Measurements from ENCODE around the gene ZSCAN2. TPM values are rescaled to one million over a fixed set of nuclear protein-coding genes. Genes with fewer than 3 reads are reported as not detected.

ZSCAN2 gene
- total and polyA plus RNA-seq, 10 of the 15 experiments (the other 5 are each of a cell fraction or from before 2014, with no cell fraction given): 2.7 to 13.2 (median 8.6) TPM

GRCh38 chr15:84604826-84605553, 4.2 kb downstream of the ZSCAN2 start:
- Histone ChIP-seq H3K4me2 (ENCODE audit: control insufficient read depth, insufficient read depth) (peak overlapping the region; percentile 81), H2AFZ (ENCODE audit: control insufficient read depth, low read depth, low read length) (no peak overlapping the region), H3K9me3 (replicated peaks; ENCODE audit: control insufficient read depth, insufficient read depth, low read length) (no peaks in the 10 kb centered on the region), H3K4me1 (ENCODE audit: control insufficient read depth, insufficient read depth, low read length) (peaks cover 25% of the 10 kb centered on the region), H3K79me2 (ENCODE audit: control insufficient read depth, insufficient read depth, low read length) (peaks cover 4% of the 10 kb centered on the region), H3K27me3 (replicated peaks in 1 of 2; ENCODE audit: control insufficient read depth in 2 of 2, insufficient read depth in 2 of 2, low read length in 1 of 2) (no peaks in the 10 kb centered on the region), H4K20me1 (ENCODE audit: control insufficient read depth, insufficient read depth) (no peaks in the 10 kb centered on the region), H3K36me3 (ENCODE audit: control insufficient read depth in 2 of 2, insufficient read depth in 2 of 2, low read length in 1 of 2) (peaks cover 0 to 9% of the 10 kb centered on the region in 2 experiments; a peak in 1 of 4 replicates), H3K9ac (ENCODE audit: control insufficient read depth, insufficient read depth, low read length) (no peak overlapping the region), H3K4me3 (peak overlapping the region; percentile 19; the same call in 1 of the 2 replicates), H3K27ac (ENCODE audit: control insufficient read depth, insufficient read depth) (peak overlapping the region; percentile 45)
- CTCF ChIA-PET: interaction anchor here (0.6 to 1.5 kb wide), 4 partner anchors 24 to 250 kb away, joined by 3 to 10 read pairs (median 4); no protein-coding TSS in a partner anchor
- POLR2A ChIA-PET: interaction anchor here (0.7 to 2.8 kb wide), 9 partner anchors 26 to 807 kb away, joined by 3 to 6 read pairs (median 5); partner anchors contain the start of gene WDR73
- FAIRE-seq: peak; percentile 56
- no TSS peak for BruUV-seq (replicated peaks)
- in situ Hi-C loops (cut with MboI) (no loop called here), intact Hi-C loops (cut with micrococcal nuclease; ENCODE audit: unreplicated experiment) (loop anchor here (5.0 kb wide), 2 partner anchors 47 to 147 kb away; partner anchors contain the start of gene WDR73)
- 10% methylated on average over 19 of the region's 19 CpGs for WGBS (ENCODE audit: insufficient coverage, insufficient replicate concordance, low lambda C conversion rate, missing lambda C conversion rate)
- no peak for DNase-seq (ENCODE audit: low read depth, low spot score)
- ATAC-seq: peak; percentile 38
- RAD21 ChIA-PET (ENCODE audit: unreplicated experiment): interaction anchor here (0.8 to 2.2 kb wide), 4 partner anchors 26 to 185 kb away, joined by 3 to 18 read pairs (median 4); partner anchors contain the start of gene WDR73
- SMC1A ChIA-PET (ENCODE audit: uncharacterized antibody, unreplicated experiment): interaction anchor here (0.6 to 3.7 kb wide), 4 partner anchors 25 to 372 kb away, joined by 3 to 22 read pairs (median 5); partner anchors contain the start of gene WDR73
- peak; percentile 62 for TF ChIP-seq NBN (IDR thresholded peaks at IDR 0.05)
- TF ChIP-seq STAT3 (IDR thresholded peaks at IDR 0.05; ENCODE audit: low read depth, low read length): no peak
- TF ChIP-seq HSF1 (IDR thresholded peaks at IDR 0.05; ENCODE audit: low read depth, low read length): no peak
- no peak for TF ChIP-seq ELK1 (IDR thresholded peaks at IDR 0.05; ENCODE audit: low read depth, low read length)
- no peak for TF ChIP-seq FOXK2 (IDR thresholded peaks at IDR 0.05)
- peak; percentile 78; the same call in 1 of the 2 replicates for TF ChIP-seq RELB (IDR thresholded peaks at IDR 0.05; ENCODE audit: low read depth)
- peak; percentile 65 for TF ChIP-seq BCL11A (IDR thresholded peaks at IDR 0.05; ENCODE audit: low read depth, low read length)
- no peak for TF ChIP-seq SMAD1 (IDR thresholded peaks at IDR 0.05; ENCODE audit: low read depth, partially characterized antibody)
- TF ChIP-seq MEF2A (IDR thresholded peaks at IDR 0.05; ENCODE audit: insufficient read depth, low read depth, low read length): peak; percentile 69; the same call in 1 of the 2 replicates
- TF ChIP-seq NKRF (conservative IDR thresholded peaks at IDR 0.05): no peak
- 0 out of 4 replicates have a peak, but pooled peaks of 1 of the 2 experiments have one; percentile 16 for TF ChIP-seq ETV6 (conservative IDR thresholded peaks at IDR 0.05 in 1 of 2, IDR thresholded peaks at IDR 0.05 in 1 of 2; ENCODE audit: borderline replicate concordance in 1 of 2, low read depth in 1 of 2)
- no peak for TF ChIP-seq NRF1 (conservative IDR thresholded peaks at IDR 0.05; ENCODE audit: low read depth, low read length)
- TF ChIP-seq SMARCA5 (IDR thresholded peaks at IDR 0.05): peak; percentile 66; the same call in 1 of the 2 replicates
- no peak for TF ChIP-seq SIN3A (IDR thresholded peaks at IDR 0.05; ENCODE audit: low read depth, low read length)
- TF ChIP-seq BMI1 (IDR thresholded peaks at IDR 0.05; ENCODE audit: borderline replicate concordance): peak; percentile 36; the same call in 1 of the 2 replicates
- peak; percentile 59; the same call in 1 of the 2 replicates for TF ChIP-seq ATF7 (IDR thresholded peaks at IDR 0.05; ENCODE audit: low read depth)
- TF ChIP-seq RCOR1 (conservative IDR thresholded peaks at IDR 0.05; ENCODE audit: low read depth, low read length): no peak

All from GM12878 (cell line).